Sigmoid colon (tissue), 7 donors: Measurements from ENCODE around the gene RAD54L2. TPM values are rescaled to one million over a fixed set of nuclear protein-coding genes. Genes with fewer than 3 reads are reported as not detected.

Source experiments
- DNase-seq: peaks from one replicate; pipeline ENCODE4 v3.0.0-alpha.2; 2019
- H3K27ac ChIP-seq, 4 donors: fragments of 200-600 bp; sonication (generic); one replicate each; pipeline ENCODE4 v1.5.1; 2016 to 2019; ENCODE audit warnings: mild to moderate bottlenecking in 1 of 4
- H3K27me3 ChIP-seq, 3 donors: fragments of 200-600 bp; sonication (generic); one replicate each; pipeline ENCODE4 v1.5.1; 2019; ENCODE audit warnings: mild to moderate bottlenecking in 1 of 3
- H3K36me3 ChIP-seq, 4 donors: fragments of 200-600 bp; sonication (generic); one replicate each; pipeline ENCODE4 v1.5.1; 2016 to 2019
- H3K4me1 ChIP-seq, 4 donors: fragments of 200-600 bp; sonication (generic); one replicate each; pipeline ENCODE4 v1.5.1; 2017 to 2019
- H3K4me3 ChIP-seq, 4 donors: fragments of 200-600 bp; sonication (generic); one replicate each; pipeline ENCODE4 v1.5.1; 2017 to 2019; ENCODE audit warnings: mild to moderate bottlenecking in 2 of 4, moderate library complexity in 1 of 4
- H3K9me3 ChIP-seq, 4 donors: fragments of 200-600 bp in 3 of 4; sonication (generic) in 3 of 4; one replicate each; pipeline versions ENCODE4 v1.5.1 to v1.6.1; 2013 to 2019
- CTCF ChIP-seq, 4 experiments: fragments of 450-650 bp in 3 of 4; fragments of 200-600 bp in 1 of 4; IDR thresholded peaks; one replicate each; pipeline ENCODE4 v1.5.1; 2016 to 2019; ENCODE audit warnings: antibody characterized with exemption in 4 of 4, mild to moderate bottlenecking in 3 of 4, moderate library complexity in 2 of 4
- EP300 ChIP-seq, 4 donors: sonication (generic); formaldehyde crosslinking; IDR thresholded peaks; one replicate each; pipeline ENCODE4 v1.6.1; 2017; ENCODE audit warnings: antibody characterized with exemption in 4 of 4
- POLR2A ChIP-seq, 2 donors: fragments of 450-650 bp; IDR thresholded peaks; one replicate each; pipeline ENCODE4 v1.6.1; 2016; ENCODE audit warnings: antibody characterized with exemption in 2 of 2, mild to moderate bottlenecking in 2 of 2, moderate library complexity in 2 of 2
- POLR2AphosphoS5 ChIP-seq, 4 donors: sonication (generic); formaldehyde crosslinking; IDR thresholded peaks; one replicate each; pipeline ENCODE4 v1.6.1; 2017; ENCODE audit warnings: antibody characterized with exemption in 4 of 4
- WGBS, 2 donors: extraction: QIAGEN DNeasy Blood & Tissue Kit; methylation state at CpG; one replicate each; pipeline ENCODE4 v1.1.7; 2013; 5-methylcytosine and 5-hydroxymethylcytosine counted together
- intact Hi-C: fragments of 100-400 bp; cut with DNase I; formaldehyde crosslinking; loops from one replicate; pipeline ENCODE4 v1.15.1; 2023
- polyA plus RNA-seq, 3 donors: library from polyadenylated mRNA; stranded (reverse); fragments of 200-250 nt; gene quantifications; one replicate each; pipeline ENCODE4 v1.2.3, GENCODE V29; 2013
- total RNA-seq, 4 donors: library from RNA; depleted of rRNA; stranded (reverse); fragments of >200 nt; gene quantifications; one replicate each; pipeline ENCODE4 v1.1.0, GENCODE V29; 2016
- donor health status: healthy with polysubstance abuse.
- donor health status: Bipolar disorder and iron deficiency.
- donor health status: healthy.

Gene RAD54L2
- total and polyA plus RNA-seq, 7 donors: 0.60 to 33.0 (median 15.7) TPM

DNA sequence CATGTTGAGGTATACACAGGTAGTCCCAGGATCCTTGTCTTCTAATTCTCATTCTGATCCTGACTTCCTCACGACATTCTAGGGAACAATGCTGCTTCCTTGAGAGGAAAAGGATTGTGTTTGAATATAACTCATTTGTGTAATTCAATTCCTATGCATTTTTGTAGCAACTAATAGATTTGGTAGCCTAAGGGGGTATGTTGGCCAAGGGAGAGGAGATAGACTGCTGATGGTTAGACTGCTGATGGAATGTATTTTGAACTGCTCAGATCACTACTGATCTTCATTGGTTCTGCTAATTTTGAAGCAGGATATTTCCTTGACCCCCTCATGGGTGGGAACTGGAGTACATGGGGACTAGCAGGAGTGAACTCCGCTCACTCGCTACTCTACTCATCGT lies 39.7 kb downstream of the RAD54L2 start:
- H3K4me3 ChIP-seq: no peak overlapping the region
- peaks cover 0 to 3% (median 0%) of the 10 kb centered on the region in 4 donors for H3K36me3 ChIP-seq
- intact Hi-C loops: no loop called here
- no peak overlapping the region for H3K27ac ChIP-seq
- WGBS, 2 donors: 96 to 98% methylated on average over 4 of the region's 4 CpGs
- no peaks in the 10 kb centered on the region for H3K27me3 ChIP-seq
- DNase-seq: no peak
- H3K9me3 ChIP-seq: no peaks in the 10 kb centered on the region
- H3K4me1 ChIP-seq: no peaks in the 10 kb centered on the region
- TF ChIP-seq CTCF (IDR thresholded peaks at IDR 0.05) (no peak), POLR2A (IDR thresholded peaks at IDR 0.05) (no peak), EP300 (IDR thresholded peaks at IDR 0.05) (no peak), POLR2AphosphoS5 (IDR thresholded peaks at IDR 0.05) (no peak)

DNA sequence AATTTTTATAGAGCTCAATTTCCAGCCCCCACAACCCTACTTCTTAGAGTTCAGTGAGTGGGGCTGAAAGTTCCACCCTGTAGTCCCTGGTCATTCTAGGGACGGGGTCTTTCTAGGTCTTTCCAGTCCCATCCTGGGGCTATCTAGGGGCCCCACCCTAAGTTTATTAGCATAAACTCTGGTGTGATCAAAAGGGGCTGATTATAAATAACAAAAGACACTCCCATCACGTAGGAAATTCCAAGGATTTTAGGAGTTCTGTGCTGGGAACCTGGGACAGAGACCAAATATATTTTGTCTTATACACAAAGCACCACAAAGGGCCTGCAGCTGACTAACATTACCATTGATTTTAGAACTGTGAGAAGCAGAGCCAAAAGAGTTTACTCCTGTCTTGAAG lies 41.9 kb downstream of the RAD54L2 start:
- no peak for DNase-seq
- Histone ChIP-seq H3K9me3 (no peaks in the 10 kb centered on the region), H3K27ac (no peak overlapping the region), H3K27me3 (no peaks in the 10 kb centered on the region), H3K36me3 (no peaks in the 10 kb centered on the region), H3K4me3 (no peak overlapping the region), H3K4me1 (no peaks in the 10 kb centered on the region)
- TF ChIP-seq CTCF (IDR thresholded peaks at IDR 0.05): no peak
- TF ChIP-seq POLR2AphosphoS5 (IDR thresholded peaks at IDR 0.05): no peak
- no peak for TF ChIP-seq POLR2A (IDR thresholded peaks at IDR 0.05)
- no peak for TF ChIP-seq EP300 (IDR thresholded peaks at IDR 0.05)
- intact Hi-C loops: no loop called here
- 79 to 90% methylated on average over 2 of the region's 2 CpGs for WGBS, 2 donors

GRCh38 chr3:51581524-51581923 lies 43.0 kb downstream of the RAD54L2 start:
- intact Hi-C loops: no loop called here
- Histone ChIP-seq H3K4me1 (no peaks in the 10 kb centered on the region), H3K36me3 (no peaks in the 10 kb centered on the region), H3K4me3 (no peak overlapping the region), H3K27ac (no peak overlapping the region), H3K27me3 (no peaks in the 10 kb centered on the region), H3K9me3 (no peaks in the 10 kb centered on the region)
- WGBS, 2 donors: 98 to 99% methylated on average over 4 of the region's 4 CpGs
- DNase-seq: no peak
- TF ChIP-seq EP300 (IDR thresholded peaks at IDR 0.05) (no peak), POLR2AphosphoS5 (IDR thresholded peaks at IDR 0.05) (no peak), POLR2A (IDR thresholded peaks at IDR 0.05) (no peak), CTCF (IDR thresholded peaks at IDR 0.05) (no peak)

- no peaks in the 10 kb centered on the region for H3K9me3 ChIP-seq
- H3K36me3 ChIP-seq: peaks cover 0 to 1% (median 0%) of the 10 kb centered on the region in 4 donors
- H3K4me1 ChIP-seq: peaks cover 0 to 7% (median 0%) of the 10 kb centered on the region in 4 donors
- no peak overlapping the region for H3K4me3 ChIP-seq
- H3K27ac ChIP-seq: no peak overlapping the region
- WGBS, 2 donors: 87 to 91% methylated on average over 4 of the region's 4 CpGs
- intact Hi-C loops: no loop called here
- no peak for DNase-seq
- no peaks in the 10 kb centered on the region for H3K27me3 ChIP-seq
- no peak for TF ChIP-seq EP300 (IDR thresholded peaks at IDR 0.05)
- no peak for TF ChIP-seq CTCF (IDR thresholded peaks at IDR 0.05)
- no peak for TF ChIP-seq POLR2A (IDR thresholded peaks at IDR 0.05)
- no peak for TF ChIP-seq POLR2AphosphoS5 (IDR thresholded peaks at IDR 0.05)
Measured at GRCh38 chr3:51585197-51585596, 46.7 kb downstream of the RAD54L2 start.

DNA sequence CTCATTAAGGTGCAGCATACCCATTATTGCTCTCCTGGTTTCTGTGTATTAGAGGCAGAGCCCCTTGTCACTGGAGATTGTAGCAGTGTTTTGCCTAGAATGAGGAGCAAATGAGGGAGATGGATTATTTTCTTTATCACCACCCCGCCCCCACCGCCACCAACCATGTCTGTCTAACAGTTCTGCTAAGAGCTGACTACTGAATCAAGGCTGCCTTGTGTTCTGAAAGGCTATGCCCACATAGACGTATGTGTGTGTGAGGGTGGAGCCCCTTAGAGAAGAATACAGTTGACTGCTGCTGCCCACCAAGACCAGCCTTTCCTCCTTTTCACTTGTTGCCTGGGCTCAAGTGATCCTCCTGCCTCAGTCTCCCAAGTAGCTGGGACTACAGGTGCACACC lies 47.4 kb downstream of the RAD54L2 start:
- intact Hi-C loops: no loop called here
- TF ChIP-seq POLR2A (IDR thresholded peaks at IDR 0.05) (no peak), EP300 (IDR thresholded peaks at IDR 0.05) (no peak), POLR2AphosphoS5 (IDR thresholded peaks at IDR 0.05) (no peak), CTCF (IDR thresholded peaks at IDR 0.05) (no peak)
- H3K9me3 ChIP-seq: no peaks in the 10 kb centered on the region
- H3K36me3 ChIP-seq: peaks cover 0 to 8% (median 4%) of the 10 kb centered on the region in 4 donors
- DNase-seq: no peak
- WGBS, 2 donors: 97 to 98% methylated on average over 3 of the region's 3 CpGs
- H3K27me3 ChIP-seq: no peaks in the 10 kb centered on the region
- H3K4me3 ChIP-seq: no peak overlapping the region
- H3K4me1 ChIP-seq: peaks cover 0 to 7% (median 0%) of the 10 kb centered on the region in 4 donors
- no peak overlapping the region for H3K27ac ChIP-seq
